ENCODE data around the gene ERBB4. TPM values are rescaled to one million over a fixed set of nuclear protein-coding genes. Genes with fewer than 3 reads are reported as not detected.

ERBB4 gene
- total RNA-seq, 2 experiments from 2014 or later, result not detected

DNA sequence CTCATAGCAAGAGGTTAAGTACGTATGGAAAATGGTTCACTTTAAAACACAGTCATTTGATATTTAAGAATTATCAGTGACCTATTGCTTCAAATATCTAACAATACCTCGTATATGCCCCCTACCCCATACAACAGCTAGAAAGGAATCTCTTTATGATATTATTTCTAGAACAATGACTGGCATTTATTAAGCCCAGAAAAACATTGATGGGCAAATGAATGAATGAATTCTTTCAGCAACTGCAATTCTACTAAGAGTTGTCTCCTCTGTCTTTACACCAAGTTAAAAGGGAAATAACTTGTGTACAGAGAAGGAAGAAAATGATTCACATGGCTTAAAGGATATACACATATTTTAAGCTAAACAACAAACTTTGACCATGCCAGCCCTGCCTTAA lies 384.7 kb downstream of the ERBB4 start:
- ATAC-seq (ENCODE audit: poor library complexity) (no peak), DNase-seq (no peak)
- intact Hi-C loops (cut with DNase I, micrococcal nuclease), result no loop called here
- Histone ChIP-seq H3K4me1 (ENCODE audit: insufficient read depth, low read length) (no peaks in the 10 kb centered on the region), H3K27me3 (ENCODE audit: control insufficient read depth in 1 of 2, insufficient read depth in 2 of 2, low read length in 2 of 2) (no peaks in the 10 kb centered on the region), H3K4me3 (ENCODE audit: low read length) (no peak overlapping the region), H3K9me3 (ENCODE audit: control insufficient read depth in 1 of 2, insufficient read depth in 1 of 2, low read length in 2 of 2) (no peaks in the 10 kb centered on the region), H3K36me3 (ENCODE audit: insufficient read depth, low read length) (no peaks in the 10 kb centered on the region), H3K27ac (ENCODE audit: low read depth in 1 of 2, low read length in 2 of 2) (no peak overlapping the region)
- ChIA-PET CTCF (no interaction called here), POLR2A (no interaction called here)
- H3K4me3 Mint-ChIP-seq, result no peak overlapping the region
- TF ChIP-seq, protein P1, sequence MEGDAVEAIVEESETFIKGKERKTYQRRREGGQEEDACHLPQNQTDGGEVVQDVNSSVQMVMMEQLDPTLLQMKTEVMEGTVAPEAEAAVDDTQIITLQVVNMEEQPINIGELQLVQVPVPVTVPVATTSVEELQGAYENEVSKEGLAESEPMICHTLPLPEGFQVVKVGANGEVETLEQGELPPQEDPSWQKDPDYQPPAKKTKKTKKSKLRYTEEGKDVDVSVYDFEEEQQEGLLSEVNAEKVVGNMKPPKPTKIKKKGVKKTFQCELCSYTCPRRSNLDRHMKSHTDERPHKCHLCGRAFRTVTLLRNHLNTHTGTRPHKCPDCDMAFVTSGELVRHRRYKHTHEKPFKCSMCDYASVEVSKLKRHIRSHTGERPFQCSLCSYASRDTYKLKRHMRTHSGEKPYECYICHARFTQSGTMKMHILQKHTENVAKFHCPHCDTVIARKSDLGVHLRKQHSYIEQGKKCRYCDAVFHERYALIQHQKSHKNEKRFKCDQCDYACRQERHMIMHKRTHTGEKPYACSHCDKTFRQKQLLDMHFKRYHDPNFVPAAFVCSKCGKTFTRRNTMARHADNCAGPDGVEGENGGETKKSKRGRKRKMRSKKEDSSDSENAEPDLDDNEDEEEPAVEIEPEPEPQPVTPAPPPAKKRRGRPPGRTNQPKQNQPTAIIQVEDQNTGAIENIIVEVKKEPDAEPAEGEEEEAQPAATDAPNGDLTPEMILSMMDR (IDR thresholded peaks at IDR 0.05), result no peak
- no peaks in the 10 kb centered on the region for H3K4me1 Mint-ChIP-seq (ENCODE audit: low read depth)
- no peak overlapping the region for H3K27ac Mint-ChIP-seq
- H3K9me3 Mint-ChIP-seq, result peaks cover 5% of the 10 kb centered on the region
- no peaks in the 10 kb centered on the region for H3K36me3 Mint-ChIP-seq (ENCODE audit: low read depth)
- H3K27me3 Mint-ChIP-seq, result no peaks in the 10 kb centered on the region

DNA sequence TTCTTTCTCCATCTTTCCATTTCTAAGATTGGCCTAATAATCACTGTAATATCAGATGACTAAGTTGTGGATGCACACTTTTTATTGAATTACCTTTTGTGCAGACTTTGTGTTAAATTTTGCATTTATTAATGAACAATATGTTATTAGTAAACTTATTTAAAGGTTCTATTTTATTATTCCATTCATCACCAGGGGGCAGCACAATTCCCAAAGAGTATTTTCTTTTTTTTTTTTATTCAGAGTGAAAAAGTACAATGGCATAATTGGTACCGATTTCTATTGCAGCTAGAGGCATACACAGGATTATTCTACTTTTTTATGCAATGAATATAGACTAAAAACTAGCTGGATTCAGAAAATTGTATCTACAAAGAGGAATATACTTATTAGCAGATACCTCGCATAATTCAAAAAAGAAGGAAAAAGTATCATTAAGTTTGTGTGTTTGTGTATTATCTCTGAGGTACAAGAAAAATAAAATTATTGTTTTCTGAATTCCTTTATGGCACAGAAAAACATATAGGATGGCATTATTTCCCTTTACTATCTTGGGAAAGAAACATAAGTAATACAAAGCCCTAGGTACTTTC lies 390.6 kb downstream of the ERBB4 start:
- no peaks in the 10 kb centered on the region for H3K36me3 Mint-ChIP-seq (ENCODE audit: low read depth)
- Histone ChIP-seq H3K4me1 (ENCODE audit: insufficient read depth, low read length) (no peaks in the 10 kb centered on the region), H3K27me3 (ENCODE audit: control insufficient read depth in 1 of 2, insufficient read depth in 2 of 2, low read length in 2 of 2) (no peaks in the 10 kb centered on the region), H3K9me3 (ENCODE audit: control insufficient read depth in 1 of 2, insufficient read depth in 1 of 2, low read length in 2 of 2) (peaks cover 0 to 4% of the 10 kb centered on the region in 2 experiments), H3K27ac (ENCODE audit: low read depth in 1 of 2, low read length in 2 of 2) (no peak overlapping the region), H3K4me3 (ENCODE audit: low read length) (no peak overlapping the region), H3K36me3 (ENCODE audit: insufficient read depth, low read length) (no peaks in the 10 kb centered on the region)
- TF ChIP-seq, protein P1 (IDR thresholded peaks at IDR 0.05), result no peak
- POLR2A ChIA-PET, result no interaction called here
- H3K27me3 Mint-ChIP-seq, result no peaks in the 10 kb centered on the region
- intact Hi-C loops (cut with DNase I, micrococcal nuclease), result no loop called here
- no peak for ATAC-seq (ENCODE audit: poor library complexity)
- H3K27ac Mint-ChIP-seq, result no peak overlapping the region
- H3K9me3 Mint-ChIP-seq, result peaks cover 5% of the 10 kb centered on the region
- no peak for DNase-seq
- CTCF ChIA-PET, result no interaction called here
- H3K4me1 Mint-ChIP-seq (ENCODE audit: low read depth), result no peaks in the 10 kb centered on the region
- H3K4me3 Mint-ChIP-seq, result no peak overlapping the region

GRCh38 chr2:212146416-212146815 lies 392.2 kb downstream of the ERBB4 start:
- TF ChIP-seq, protein P1 (IDR thresholded peaks at IDR 0.05), result no peak
- H3K36me3 Mint-ChIP-seq (ENCODE audit: low read depth), result no peaks in the 10 kb centered on the region
- ChIA-PET CTCF (no interaction called here), POLR2A (no interaction called here)
- Histone ChIP-seq H3K27ac (ENCODE audit: low read depth in 1 of 2, low read length in 2 of 2) (no peak overlapping the region), H3K4me3 (ENCODE audit: low read length) (no peak overlapping the region), H3K9me3 (ENCODE audit: control insufficient read depth in 1 of 2, insufficient read depth in 1 of 2, low read length in 2 of 2) (peaks cover 0 to 4% of the 10 kb centered on the region in 2 experiments), H3K4me1 (ENCODE audit: insufficient read depth, low read length) (no peaks in the 10 kb centered on the region), H3K27me3 (ENCODE audit: control insufficient read depth in 1 of 2, insufficient read depth in 2 of 2, low read length in 2 of 2) (no peaks in the 10 kb centered on the region), H3K36me3 (ENCODE audit: insufficient read depth, low read length) (no peaks in the 10 kb centered on the region)
- DNase-seq (no peak), ATAC-seq (ENCODE audit: poor library complexity) (no peak)
- no peaks in the 10 kb centered on the region for H3K4me1 Mint-ChIP-seq (ENCODE audit: low read depth)
- H3K27ac Mint-ChIP-seq, result no peak overlapping the region
- no peaks in the 10 kb centered on the region for H3K27me3 Mint-ChIP-seq
- no peaks in the 10 kb centered on the region for H3K9me3 Mint-ChIP-seq
- intact Hi-C loops (cut with DNase I, micrococcal nuclease), result no loop called here
- H3K4me3 Mint-ChIP-seq, result no peak overlapping the region

Measured in CD4-positive, alpha-beta T cell (primary cell).